Activated naive CD8-positive, alpha-beta T cell treated with anti-CD3 and anti-CD28 coated beads, Interleukin-2, amount 10 ng/mL, durations not matched to agents 7 days and 5 days (primary cell): Measurements from ENCODE around the gene ALPP. TPM values are rescaled to one million over a fixed set of nuclear protein-coding genes. Genes with fewer than 3 reads are reported as not detected.
"Not testable (repeated sequence)": the region's sequence is repeated elsewhere in the genome, so short reads cannot be mapped to it uniquely, and the experiment has no call there.

Source experiments
- ATAC-seq: fragments of 150-1000 bp; cut with Tn5 transposase; one replicate; pipeline ENCODE4 v1.10.0; 2021; ENCODE audit warnings: low read depth, moderate library complexity
- POLR2A ChIA-PET: fragments of 350-600 bp; sonication (Branson Sonifier 250); formaldehyde crosslinking; loops from one replicate; lab custom pipeline; 2021; ENCODE audit warnings: antibody characterized with exemption; lab: Charles Lee
- DNase-seq: peaks from one replicate; pipeline ENCODE4 v3.0.0; 2021
- H3K27ac Mint-ChIP-seq: one replicate; pipeline ENCODE4 v1.8.0; 2022; ENCODE audit warnings: mild to moderate bottlenecking, mixed read lengths
- H3K27me3 Mint-ChIP-seq: one replicate; pipeline ENCODE4 v1.8.0; 2022; ENCODE audit warnings: mild to moderate bottlenecking, moderate library complexity, mixed read lengths
- H3K36me3 Mint-ChIP-seq: one replicate; pipeline ENCODE4 v1.8.0; 2021; ENCODE audit warnings: mild to moderate bottlenecking, mixed read lengths
- H3K4me1 Mint-ChIP-seq: one replicate; pipeline ENCODE4 v1.8.0; 2021; ENCODE audit warnings: mixed read lengths
- H3K4me3 Mint-ChIP-seq: one replicate; pipeline ENCODE4 v1.8.0; 2022; ENCODE audit warnings: mild to moderate bottlenecking, moderate library complexity, mixed read lengths
- H3K9me3 Mint-ChIP-seq: one replicate; pipeline ENCODE4 v1.8.0; 2021; ENCODE audit warnings: mixed read lengths
- total RNA-seq, 2 experiments: library from RNA; stranded (reverse); gene quantifications; one replicate each; pipeline ENCODE4 v1.2.3, GENCODE V29; 2021

Gene ALPP
- total RNA-seq, 2 experiments from 2014 or later = not detected

DNA sequence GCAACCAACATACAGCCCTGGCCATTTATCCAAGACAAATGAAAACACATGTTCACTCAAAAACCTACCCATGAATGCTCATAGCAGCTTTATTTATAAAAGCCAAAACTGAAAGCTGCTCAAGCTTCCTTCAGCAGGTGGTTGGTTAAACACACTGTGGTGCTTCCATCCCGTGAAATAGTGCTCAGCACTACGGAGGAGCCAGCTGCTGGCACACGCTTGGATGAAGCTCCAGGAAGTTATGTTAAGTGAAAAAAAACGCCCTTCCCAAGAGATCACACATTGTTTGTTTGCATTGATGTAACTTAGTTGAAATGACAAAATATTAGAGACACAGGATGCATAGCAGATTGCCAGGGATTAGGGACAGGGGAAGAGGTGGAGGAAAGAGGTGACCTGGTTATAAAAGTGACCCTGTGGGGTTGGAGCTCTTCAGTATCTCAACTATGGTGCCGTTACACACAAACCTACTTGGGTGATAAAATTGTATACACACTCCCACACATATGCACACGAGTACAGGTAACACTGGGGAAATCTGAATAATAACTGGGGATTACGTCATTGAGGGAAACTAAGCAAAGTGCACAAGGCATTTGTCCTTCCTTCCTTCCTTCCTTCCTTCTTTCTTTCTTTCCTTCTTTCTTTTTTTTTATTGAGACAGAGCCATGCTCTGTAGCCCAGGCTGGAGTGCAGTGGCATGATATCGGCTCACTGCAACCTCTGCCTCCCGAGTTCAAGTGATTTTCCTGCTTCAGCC lies 21.9 kb downstream of the ALPP start:
- POLR2A ChIA-PET = no interaction called here
- no peak overlapping the region for H3K4me3 Mint-ChIP-seq
- ATAC-seq (no peak), DNase-seq (no peak)
- H3K4me1 Mint-ChIP-seq = peaks cover 2% of the 10 kb centered on the region
- H3K27ac Mint-ChIP-seq = no peak overlapping the region
- peaks cover 28% of the 10 kb centered on the region for H3K27me3 Mint-ChIP-seq
- H3K36me3 Mint-ChIP-seq = no peaks in the 10 kb centered on the region
- H3K9me3 Mint-ChIP-seq = no peaks in the 10 kb centered on the region

DNA sequence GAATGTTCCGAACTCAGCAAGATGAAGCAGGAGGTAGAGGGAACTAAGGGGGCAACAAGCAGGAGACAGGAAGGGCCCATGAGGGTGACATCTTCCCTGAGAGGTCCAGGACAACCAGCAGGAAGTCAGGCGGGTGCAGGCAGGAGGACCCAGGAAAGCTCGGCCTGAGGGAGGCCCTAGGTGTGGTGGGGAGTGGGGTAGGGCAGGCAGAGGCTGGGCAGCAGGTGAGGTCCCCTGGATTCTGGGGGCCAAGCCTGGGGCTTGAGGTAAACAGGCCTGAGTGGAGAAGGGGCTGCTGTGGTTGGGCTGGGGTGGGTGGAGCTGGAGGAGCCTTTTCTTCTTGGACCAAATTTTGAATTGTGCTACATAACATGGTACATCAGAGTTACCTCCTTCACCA lies 24.0 kb downstream of the ALPP start:
- DNase-seq = no peak
- H3K27ac Mint-ChIP-seq = no peak overlapping the region
- H3K27me3 Mint-ChIP-seq = peaks cover 14% of the 10 kb centered on the region
- ATAC-seq = no peak
- POLR2A ChIA-PET = no interaction called here
- no peak overlapping the region for H3K4me3 Mint-ChIP-seq
- no peaks in the 10 kb centered on the region for H3K36me3 Mint-ChIP-seq
- H3K9me3 Mint-ChIP-seq = no peaks in the 10 kb centered on the region
- H3K4me1 Mint-ChIP-seq = peaks cover 2% of the 10 kb centered on the region

DNA sequence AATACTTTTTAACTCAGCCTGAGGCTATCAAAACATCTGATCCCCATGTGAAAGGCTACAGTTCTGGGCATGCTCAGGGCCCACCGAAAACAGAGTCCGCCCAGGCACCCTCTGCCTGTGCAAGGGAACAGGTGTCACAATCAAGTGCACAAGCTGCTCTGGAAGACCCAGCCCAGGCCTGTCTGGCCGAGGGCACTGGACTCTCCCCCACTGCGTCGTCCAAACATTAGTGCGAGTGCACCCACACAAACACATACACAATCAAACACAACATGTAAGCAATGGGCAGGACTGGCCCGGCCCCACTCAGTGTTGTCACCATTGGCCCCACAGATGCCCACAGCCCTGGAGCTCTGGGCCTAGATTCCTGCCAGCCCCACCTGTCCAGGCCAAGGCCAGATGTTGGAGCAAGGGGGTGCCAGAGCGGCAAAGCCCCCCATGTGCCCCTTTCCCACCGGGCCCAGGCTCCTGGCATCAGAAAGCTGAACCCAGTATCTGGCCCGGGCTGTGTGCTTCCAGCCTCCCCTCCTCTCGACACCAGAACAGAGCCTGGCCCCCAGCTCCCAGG lies 27.5 kb downstream of the ALPP start:
- Mint-ChIP-seq H3K27me3 (peaks cover 10% of the 10 kb centered on the region), H3K4me3 (no peak overlapping the region), H3K27ac (no peak overlapping the region), H3K9me3 (no peaks in the 10 kb centered on the region), H3K4me1 (peaks cover 2% of the 10 kb centered on the region), H3K36me3 (no peaks in the 10 kb centered on the region)
- POLR2A ChIA-PET = no interaction called here
- no peak for DNase-seq
- ATAC-seq = no peak

DNA sequence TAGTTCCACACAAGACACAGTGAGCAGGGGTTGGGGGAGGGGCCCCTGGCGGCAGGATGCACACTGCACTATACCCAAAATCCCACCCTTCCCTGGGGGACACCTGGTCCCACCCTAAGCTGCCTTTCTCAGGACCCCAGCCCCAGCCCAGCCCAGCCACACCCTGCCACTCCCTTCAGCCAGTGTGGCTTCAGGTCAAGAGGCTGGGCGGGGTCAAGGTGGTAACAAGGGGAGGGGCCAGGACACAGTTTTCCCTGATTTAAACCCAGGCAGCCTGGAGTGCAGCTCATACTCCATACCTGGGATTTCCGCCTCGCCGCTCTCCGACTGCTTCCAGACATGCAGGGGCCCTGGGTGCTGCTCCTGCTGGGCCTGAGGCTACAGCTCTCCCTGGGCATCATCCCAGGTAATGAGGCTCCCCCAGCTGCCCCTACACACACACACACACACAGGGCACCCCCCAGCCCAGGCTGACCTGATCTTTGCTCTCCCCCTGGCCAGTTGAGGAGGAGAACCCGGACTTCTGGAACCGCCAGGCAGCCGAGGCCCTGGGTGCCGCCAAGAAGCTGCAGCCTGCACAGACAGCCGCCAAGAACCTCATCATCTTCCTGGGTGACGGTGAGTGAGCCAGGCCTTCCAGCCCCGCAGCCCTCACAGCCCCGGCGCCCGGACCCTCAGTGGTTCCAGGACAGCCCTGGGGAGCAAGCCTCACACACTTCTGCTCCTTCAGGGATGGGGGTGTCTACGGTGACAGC lies 28.2 kb downstream of the ALPP start, which contains the start of gene ALPG:
ALPG (plus strand) TSS at position 289 of the 755 bp plus-strand sequence; CDS start at position 340, 51 bp downstream.
- POLR2A ChIA-PET = no interaction called here

DNA sequence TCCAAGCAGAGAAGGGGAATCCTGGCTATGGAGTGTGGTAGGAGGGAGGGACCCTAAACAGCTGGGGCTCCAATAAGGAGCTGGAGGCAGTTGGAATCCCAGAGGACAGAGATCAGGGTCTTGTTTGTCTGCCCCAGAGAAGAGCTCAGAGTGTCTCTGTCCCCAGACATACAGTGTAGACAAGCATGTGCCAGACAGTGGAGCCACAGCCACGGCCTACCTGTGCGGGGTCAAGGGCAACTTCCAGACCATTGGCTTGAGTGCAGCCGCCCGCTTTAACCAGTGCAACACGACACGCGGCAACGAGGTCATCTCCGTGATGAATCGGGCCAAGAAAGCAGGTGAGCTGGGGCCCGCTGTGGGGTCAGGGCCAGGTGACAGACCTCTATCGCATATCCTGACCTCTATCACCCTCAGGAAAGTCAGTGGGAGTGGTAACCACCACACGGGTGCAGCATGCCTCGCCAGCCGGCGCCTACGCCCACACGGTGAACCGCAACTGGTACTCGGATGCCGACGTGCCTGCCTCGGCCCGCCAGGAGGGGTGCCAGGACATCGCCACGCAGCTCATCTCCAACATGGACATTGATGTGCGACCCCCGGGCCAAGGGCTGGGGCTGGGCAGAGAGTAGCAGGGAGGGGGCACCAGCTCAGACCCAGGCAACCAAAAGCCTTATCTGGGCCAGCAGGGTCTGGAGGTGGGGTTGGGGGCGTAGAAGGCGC lies 29.0 kb downstream of the ALPP start:
- POLR2A ChIA-PET, H3K27ac Mint-ChIP-seq, H3K9me3 Mint-ChIP-seq, H3K4me1 Mint-ChIP-seq, ATAC-seq, H3K36me3 Mint-ChIP-seq, H3K4me3 Mint-ChIP-seq, DNase-seq: not testable (repeated sequence)
- H3K27me3 Mint-ChIP-seq = peaks cover 20% of the 10 kb centered on the region

More for the DNA sequence above, 28.2 kb downstream of the ALPP start, which contains the start of gene ALPG:
- H3K36me3 Mint-ChIP-seq = no peaks in the 10 kb centered on the region
- H3K4me1 Mint-ChIP-seq = peaks cover 2% of the 10 kb centered on the region
- no peak within 1 kb of the TSS for H3K27ac Mint-ChIP-seq
- no peak for ATAC-seq
- no peaks in the 10 kb centered on the region for H3K9me3 Mint-ChIP-seq
- peaks cover 14% of the 10 kb centered on the region for H3K27me3 Mint-ChIP-seq
- H3K4me3 Mint-ChIP-seq = no peak within 1 kb of the TSS
- DNase-seq = no peak

DNA sequence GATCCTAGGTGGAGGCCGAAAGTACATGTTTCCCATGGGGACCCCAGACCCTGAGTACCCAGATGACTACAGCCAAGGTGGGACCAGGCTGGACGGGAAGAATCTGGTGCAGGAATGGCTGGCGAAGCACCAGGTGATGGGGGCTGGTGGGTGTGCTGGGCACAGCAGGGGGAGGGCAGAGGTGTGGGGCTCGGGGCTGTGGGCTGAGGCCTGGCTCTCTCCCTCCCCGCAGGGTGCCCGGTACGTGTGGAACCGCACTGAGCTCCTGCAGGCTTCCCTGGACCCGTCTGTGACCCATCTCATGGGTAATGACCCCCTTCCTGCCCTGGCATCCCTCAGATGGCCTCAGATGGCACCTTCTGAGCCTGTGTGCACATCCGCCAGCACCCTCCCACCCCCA lies 29.7 kb downstream of the ALPP start:
- H3K4me1 Mint-ChIP-seq, H3K9me3 Mint-ChIP-seq, DNase-seq, H3K27ac Mint-ChIP-seq, H3K4me3 Mint-ChIP-seq, H3K36me3 Mint-ChIP-seq, POLR2A ChIA-PET, ATAC-seq: not testable (repeated sequence)
- peaks cover 25% of the 10 kb centered on the region for H3K27me3 Mint-ChIP-seq

DNA sequence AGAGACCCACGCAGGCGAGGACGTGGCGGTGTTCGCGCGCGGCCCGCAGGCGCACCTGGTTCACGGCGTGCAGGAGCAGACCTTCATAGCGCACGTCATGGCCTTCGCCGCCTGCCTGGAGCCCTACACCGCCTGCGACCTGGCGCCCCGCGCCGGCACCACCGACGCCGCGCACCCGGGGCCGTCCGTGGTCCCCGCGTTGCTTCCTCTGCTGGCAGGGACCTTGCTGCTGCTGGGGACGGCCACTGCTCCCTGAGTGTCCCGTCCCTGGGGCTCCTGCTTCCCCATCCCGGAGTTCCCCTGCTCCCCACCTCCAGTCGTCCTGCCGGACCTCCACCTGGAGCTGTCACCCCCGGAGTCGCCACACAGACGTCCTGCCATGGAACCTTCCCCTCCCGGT lies 31.1 kb downstream of the ALPP start:
- POLR2A ChIA-PET = not testable (repeated sequence)

DNA sequence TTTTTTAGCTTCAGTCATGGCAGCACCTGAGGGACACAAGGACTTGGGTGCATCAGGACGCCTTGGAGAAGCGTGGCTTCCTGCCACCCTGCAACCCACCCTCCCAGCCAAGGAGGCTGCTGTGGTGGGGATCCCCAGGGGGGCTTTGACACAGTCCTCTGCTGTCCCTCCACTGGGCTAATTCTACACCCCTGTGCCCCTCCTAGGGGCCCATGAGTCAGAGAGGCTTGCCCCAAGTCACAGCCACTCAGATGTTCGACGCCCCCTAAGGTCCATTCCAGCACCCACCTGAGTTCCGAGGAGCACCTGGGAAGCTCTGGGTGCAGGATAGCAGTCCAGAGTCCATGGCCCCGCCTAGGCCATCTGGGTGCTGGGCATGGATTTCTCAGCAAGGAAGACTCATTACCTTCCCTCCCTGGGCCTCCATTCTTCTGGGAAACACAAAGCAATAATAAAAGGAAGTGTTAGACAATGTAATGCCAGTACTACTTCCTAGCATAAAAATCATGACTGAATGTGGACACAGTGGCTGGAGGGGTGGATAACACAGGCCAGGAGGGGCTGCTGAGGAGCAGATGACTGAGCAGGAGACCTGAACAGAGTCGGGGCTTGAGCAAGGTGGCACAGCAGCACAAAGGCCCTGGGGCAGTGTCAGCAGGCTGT lies 31.8 kb downstream of the ALPP start:
- ATAC-seq (no peak), DNase-seq (no peak)
- Mint-ChIP-seq H3K27ac (no peak overlapping the region), H3K27me3 (peaks cover 28% of the 10 kb centered on the region), H3K4me3 (no peak overlapping the region), H3K4me1 (peaks cover 6% of the 10 kb centered on the region), H3K36me3 (no peaks in the 10 kb centered on the region), H3K9me3 (no peaks in the 10 kb centered on the region)
- POLR2A ChIA-PET = no interaction called here

More for the DNA sequence above, 31.1 kb downstream of the ALPP start:
- H3K9me3 Mint-ChIP-seq, DNase-seq, H3K27ac Mint-ChIP-seq, H3K4me3 Mint-ChIP-seq, H3K4me1 Mint-ChIP-seq, H3K36me3 Mint-ChIP-seq, ATAC-seq: not testable (repeated sequence)
- H3K27me3 Mint-ChIP-seq = peaks cover 31% of the 10 kb centered on the region

DNA sequence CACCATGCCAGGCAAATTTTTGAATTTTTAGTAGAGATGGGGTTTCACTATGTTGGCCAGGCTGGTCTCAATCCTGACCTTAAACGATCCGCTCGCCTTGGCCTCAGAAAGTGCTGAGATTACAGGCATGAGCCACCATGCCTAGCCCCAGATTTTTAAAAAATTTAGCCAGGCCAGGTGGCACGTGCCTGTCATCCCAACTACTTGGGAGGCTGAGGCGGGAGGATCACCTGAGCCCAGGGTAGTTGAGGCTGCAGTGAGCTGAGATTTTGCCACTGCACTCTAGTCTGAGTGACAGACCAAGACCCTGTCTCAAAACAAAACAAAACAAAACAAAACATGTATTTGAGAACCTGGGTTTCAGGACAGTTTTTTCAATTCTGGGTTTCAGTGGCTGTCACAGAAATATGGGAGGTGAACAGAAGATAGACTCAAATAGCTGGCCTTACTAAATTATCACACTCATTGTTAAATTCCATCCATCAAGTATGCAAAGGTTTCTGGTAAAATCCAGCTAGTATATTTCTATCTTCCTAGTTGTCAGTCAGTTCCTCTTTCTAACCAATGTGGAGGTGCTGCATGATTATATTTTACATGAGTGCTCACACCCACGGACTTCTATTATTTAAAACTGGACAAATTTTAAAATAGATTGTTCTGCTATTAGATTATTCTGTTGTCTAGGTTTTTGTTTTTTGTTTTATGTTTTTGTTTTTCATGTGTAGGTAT lies 33.5 kb downstream of the ALPP start:
- H3K27me3 Mint-ChIP-seq = peaks cover 36% of the 10 kb centered on the region
- POLR2A ChIA-PET = no interaction called here
- H3K4me1 Mint-ChIP-seq = peaks cover 6% of the 10 kb centered on the region
- ATAC-seq = no peak
- H3K27ac Mint-ChIP-seq = no peak overlapping the region
- no peaks in the 10 kb centered on the region for H3K36me3 Mint-ChIP-seq
- no peak for DNase-seq
- H3K4me3 Mint-ChIP-seq = no peak overlapping the region
- no peaks in the 10 kb centered on the region for H3K9me3 Mint-ChIP-seq

DNA sequence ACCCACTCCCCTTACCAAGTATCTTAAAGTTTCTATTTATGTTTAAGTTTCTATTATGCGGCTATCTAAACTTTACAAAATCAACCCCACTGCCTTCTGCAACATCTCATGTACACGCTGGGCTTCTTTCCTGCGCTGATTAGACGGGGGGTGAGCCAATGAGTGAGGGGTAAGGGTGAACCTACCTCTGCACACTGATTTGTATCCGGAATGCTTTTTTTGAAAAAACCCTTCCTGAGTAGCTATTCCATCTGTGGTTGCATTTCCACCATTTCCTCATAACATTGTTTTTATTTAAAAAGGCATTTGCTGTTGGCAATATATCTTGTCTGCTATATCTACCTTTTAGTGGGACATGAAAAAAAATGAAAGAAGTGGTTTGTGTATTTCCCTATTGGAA lies 34.4 kb downstream of the ALPP start:
- Mint-ChIP-seq H3K9me3 (no peaks in the 10 kb centered on the region), H3K27me3 (peaks cover 40% of the 10 kb centered on the region), H3K36me3 (no peaks in the 10 kb centered on the region), H3K4me1 (peaks cover 6% of the 10 kb centered on the region), H3K4me3 (no peak overlapping the region), H3K27ac (no peak overlapping the region)
- no peak for DNase-seq
- POLR2A ChIA-PET = no interaction called here
- no peak for ATAC-seq

DNA sequence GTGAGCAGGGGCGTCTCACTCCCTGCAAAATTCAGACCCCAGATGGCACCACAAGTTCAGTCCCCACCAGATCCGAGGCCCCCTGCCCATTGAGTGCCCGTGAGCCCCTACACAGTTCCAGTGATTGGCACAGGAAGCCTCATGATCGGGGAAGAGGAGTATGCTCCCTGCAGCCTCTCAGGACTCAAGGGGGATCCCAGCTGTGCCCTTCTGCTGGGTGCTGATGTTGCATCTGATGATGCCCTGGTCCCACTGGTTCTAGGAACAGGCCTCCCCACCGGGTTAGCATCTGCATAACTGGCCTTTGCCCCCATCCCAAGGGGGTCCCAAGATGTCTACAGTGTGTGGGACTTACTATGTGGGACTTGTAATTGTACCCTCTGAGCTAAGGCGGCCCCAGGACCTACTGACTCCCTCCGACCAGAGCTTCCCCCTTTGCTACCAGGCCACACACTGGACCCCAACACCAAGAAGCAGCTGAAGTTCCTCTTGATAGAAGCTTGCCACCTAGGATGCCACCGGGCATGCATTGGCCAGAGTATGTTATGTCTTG lies 36.7 kb downstream of the ALPP start:
- peaks cover 12% of the 10 kb centered on the region for H3K4me1 Mint-ChIP-seq
- H3K36me3 Mint-ChIP-seq = no peaks in the 10 kb centered on the region
- peaks cover 58% of the 10 kb centered on the region for H3K27me3 Mint-ChIP-seq
- ATAC-seq = no peak
- no peaks in the 10 kb centered on the region for H3K9me3 Mint-ChIP-seq
- no peak for DNase-seq
- no peak overlapping the region for H3K27ac Mint-ChIP-seq
- no peak overlapping the region for H3K4me3 Mint-ChIP-seq
- POLR2A ChIA-PET = no interaction called here
